Cardiac fibroblast (primary cell): ENCODE results near the gene TMEM175.

Source experiments
- DNase-seq, 2 donors: peaks; one replicate each; pipeline versions ENCODE4 v3.0.0 to v3.0.0-alpha.2; 2010; ENCODE audit warnings: low read depth in 2 of 2
- H3K4me3 ChIP-seq, 2 donors: replicated peaks in 1 of 2; 1 replicate in 1 of 2; 2 replicates in 1 of 2; pipeline ENCODE4 v1.5.1; 2011; ENCODE audit warnings: low read depth in 2 of 2, low read length in 2 of 2, mild to moderate bottlenecking in 2 of 2, moderate library complexity in 1 of 2
- TF ChIP-seq, protein P1 (sequence below): IDR thresholded peaks from one replicate; pipeline ENCODE4 v1.5.1; 2011; ENCODE audit warnings: low read depth, mild to moderate bottlenecking, low read length, inconsistent platforms

Gene TMEM175

GRCh38 chr4:959338-960139 is 27.3 kb downstream of the TMEM175 start:
- DNase-seq = no peak
- TF ChIP-seq, protein P1, sequence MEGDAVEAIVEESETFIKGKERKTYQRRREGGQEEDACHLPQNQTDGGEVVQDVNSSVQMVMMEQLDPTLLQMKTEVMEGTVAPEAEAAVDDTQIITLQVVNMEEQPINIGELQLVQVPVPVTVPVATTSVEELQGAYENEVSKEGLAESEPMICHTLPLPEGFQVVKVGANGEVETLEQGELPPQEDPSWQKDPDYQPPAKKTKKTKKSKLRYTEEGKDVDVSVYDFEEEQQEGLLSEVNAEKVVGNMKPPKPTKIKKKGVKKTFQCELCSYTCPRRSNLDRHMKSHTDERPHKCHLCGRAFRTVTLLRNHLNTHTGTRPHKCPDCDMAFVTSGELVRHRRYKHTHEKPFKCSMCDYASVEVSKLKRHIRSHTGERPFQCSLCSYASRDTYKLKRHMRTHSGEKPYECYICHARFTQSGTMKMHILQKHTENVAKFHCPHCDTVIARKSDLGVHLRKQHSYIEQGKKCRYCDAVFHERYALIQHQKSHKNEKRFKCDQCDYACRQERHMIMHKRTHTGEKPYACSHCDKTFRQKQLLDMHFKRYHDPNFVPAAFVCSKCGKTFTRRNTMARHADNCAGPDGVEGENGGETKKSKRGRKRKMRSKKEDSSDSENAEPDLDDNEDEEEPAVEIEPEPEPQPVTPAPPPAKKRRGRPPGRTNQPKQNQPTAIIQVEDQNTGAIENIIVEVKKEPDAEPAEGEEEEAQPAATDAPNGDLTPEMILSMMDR = no peak
- no peak overlapping the region for H3K4me3 ChIP-seq

GRCh38 chr4:960140-960635 is 27.9 kb downstream of the TMEM175 start:
- TF ChIP-seq, protein P1 = no peak
- H3K4me3 ChIP-seq = no peak overlapping the region
- DNase-seq = no peak

DNA sequence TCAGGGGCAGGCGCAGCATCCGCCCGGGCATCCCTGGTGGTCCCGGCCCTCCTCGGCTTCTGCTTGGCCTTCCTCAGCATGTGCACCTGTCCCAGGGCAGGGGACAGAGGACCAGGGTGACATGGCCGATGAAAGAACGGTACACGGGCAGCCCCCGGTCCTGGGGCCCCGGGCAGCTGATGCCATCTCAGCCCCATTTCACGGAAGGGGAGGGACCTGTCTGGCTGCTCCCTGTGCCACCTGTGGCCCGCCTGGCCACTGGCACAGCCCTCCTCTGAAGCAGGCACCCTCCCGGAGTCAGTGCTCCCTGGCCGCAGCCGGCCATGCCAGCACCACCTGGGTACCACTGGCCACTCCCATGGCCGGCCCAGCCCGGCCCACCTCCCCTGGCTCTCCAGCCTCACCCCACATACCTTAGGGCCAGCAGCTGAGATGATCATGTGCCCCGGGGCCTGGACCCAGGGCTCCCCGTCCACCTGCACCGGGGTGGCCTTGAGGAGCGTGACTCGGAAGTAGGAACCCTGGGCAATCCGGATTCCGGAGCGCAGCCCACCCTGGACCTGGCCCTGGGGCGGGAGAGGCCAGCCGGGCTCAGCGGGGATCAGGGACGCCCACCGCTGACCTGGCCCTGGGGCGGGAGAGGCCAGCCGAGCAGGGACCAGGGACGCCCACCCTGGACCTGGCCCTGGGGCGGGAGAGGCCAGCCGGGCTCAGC is 28.5 kb downstream of the TMEM175 start:
- H3K4me3 ChIP-seq = no peak overlapping the region
- no peak for DNase-seq
- TF ChIP-seq, protein P1 = no peak

DNA sequence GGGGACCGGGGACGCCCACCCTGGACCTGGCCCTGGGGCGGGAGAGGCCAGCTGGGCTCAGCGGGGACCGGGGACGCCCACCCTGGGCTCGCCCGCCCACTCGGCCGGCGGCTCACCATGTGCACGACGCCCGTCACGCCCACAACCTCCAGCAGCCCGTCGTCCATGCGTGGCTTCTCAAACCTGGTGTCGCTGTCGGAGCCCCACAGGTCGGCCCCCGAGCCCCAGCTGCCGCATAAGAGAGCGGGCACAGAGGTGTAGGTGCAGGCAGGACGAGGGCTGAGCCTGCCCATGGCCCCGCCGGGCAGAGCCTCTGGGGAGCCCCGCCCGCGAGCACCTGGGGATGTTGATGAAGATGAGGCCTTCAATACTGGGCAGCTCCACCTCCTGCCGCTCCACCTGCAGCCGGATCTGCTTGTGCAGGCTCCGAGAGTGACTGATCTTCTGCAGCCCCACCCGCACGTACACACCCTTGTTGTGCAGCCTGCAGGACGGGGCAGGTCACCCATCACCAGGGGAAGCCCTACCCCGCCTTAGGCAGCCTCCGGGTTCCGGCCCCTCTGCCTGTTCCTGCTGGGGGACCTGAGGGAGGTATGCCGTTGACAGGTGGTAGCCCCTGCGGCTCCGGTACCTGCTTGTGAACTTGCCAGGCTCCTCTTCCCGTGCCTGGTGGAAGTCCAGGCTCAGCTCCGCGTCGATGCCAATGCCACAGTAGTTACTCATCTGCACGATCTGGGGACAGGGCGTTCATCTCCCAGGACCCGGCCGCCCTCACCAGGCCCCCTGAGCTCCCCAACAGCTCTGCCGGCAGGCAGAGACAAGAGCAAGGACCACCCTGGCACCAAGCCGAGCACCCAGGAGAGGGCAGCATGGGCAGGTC is 29.3 kb downstream of the TMEM175 start:
- no peak for DNase-seq
- TF ChIP-seq, protein P1 = no peak
- no peak overlapping the region for H3K4me3 ChIP-seq

DNA sequence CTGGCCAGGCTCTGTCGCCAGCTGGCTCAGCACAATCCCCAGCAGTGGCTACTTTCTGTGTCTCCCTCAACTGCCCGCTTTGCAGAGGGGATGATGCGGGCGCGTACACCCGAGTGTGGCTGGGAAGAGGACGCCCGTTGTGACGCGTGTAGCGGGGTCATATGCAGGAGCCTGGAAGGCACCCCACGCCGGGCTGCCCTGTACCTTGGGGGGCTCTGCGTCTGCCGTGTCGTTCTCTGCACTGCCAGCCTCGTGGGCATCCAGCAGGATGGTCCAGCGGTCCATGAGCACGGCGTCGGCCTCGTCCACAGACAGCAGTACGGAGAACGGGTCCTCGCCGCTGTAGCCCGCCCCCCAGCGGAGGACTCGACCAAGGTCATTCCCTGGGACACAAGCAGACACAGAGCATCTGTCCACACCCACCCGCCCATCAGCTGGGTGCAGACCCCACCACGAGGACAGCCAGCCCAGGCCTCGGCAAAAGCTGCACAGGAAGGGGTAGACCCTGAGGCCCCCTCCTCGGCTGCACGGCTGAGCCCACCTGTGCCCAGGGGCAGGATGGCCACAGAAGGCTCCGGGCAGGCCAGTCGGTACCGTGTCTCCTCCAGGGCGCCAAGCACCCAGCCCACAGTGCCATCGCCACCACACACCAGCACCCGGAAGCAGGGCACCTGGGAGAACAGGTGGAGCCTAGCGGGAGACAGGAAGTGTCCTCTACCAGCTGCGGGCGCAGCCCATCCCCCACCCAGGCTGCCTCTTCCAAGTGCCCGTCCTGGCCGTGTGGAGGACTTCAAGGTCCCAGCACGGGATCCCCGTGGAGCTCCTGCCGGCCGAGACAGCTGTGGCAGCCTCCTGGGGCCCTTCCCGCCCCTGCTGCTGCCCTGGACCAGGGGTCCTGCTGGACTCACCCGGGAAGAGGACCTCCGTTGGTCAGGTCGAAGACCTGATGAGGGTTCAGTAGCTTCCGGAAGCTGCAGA is 30.3 kb downstream of the TMEM175 start:
- TF ChIP-seq, protein P1 = no peak
- DNase-seq = no peak
- no peak overlapping the region for H3K4me3 ChIP-seq
